Measurements from ENCODE around the gene SLC25A29. TPM values are rescaled to one million over a fixed set of nuclear protein-coding genes. Genes with fewer than 3 reads are reported as not detected.
"Not testable (repeated sequence)": the region's sequence is repeated elsewhere in the genome, so short reads cannot be mapped to it uniquely, and the experiment has no call there.

Gene SLC25A29
- 77.7 TPM for polyA plus RNA-seq (2012; ENCODE audit: insufficient read depth, insufficient read length)

GRCh38 chr14:100306101-100306997, at the start of gene SLC25A29:
SLC25A29 (minus strand) TSS chr14:100306444; CDS start chr14:100306232, 212 bp downstream.
- H3K4me3 ChIP-seq (ENCODE audit: low read length) = peak within 1 kb of the TSS; percentile 74
- DNase-seq (ENCODE audit: low read depth, low spot score) = peak; percentile 64

GRCh38 chr14:100350986-100351385, 44.7 kb upstream of the SLC25A29 start:
- H3K4me3 ChIP-seq (ENCODE audit: low read length) = no peak overlapping the region
- no peak for DNase-seq (ENCODE audit: low read depth, low spot score)

- no peak overlapping the region for H3K4me3 ChIP-seq (ENCODE audit: low read length)
- DNase-seq (ENCODE audit: low read depth, low spot score) = no peak
Observed at GRCh38 chr14:100350276-100350926, 44.2 kb upstream of the SLC25A29 start.

GRCh38 chr14:100348784-100349685, 42.8 kb upstream of the SLC25A29 start:
- no peak overlapping the region for H3K4me3 ChIP-seq (ENCODE audit: low read length)
- no peak for DNase-seq (ENCODE audit: low read depth, low spot score)

GRCh38 chr14:100348253-100348729, 42.0 kb upstream of the SLC25A29 start:
- no peak for DNase-seq (ENCODE audit: low read depth, low spot score)
- no peak overlapping the region for H3K4me3 ChIP-seq (ENCODE audit: low read length)

- H3K4me3 ChIP-seq (ENCODE audit: low read length) = no peak overlapping the region
- DNase-seq (ENCODE audit: low read depth, low spot score) = no peak
Observed at GRCh38 chr14:100346306-100347091, 40.3 kb upstream of the SLC25A29 start.

- no peak overlapping the region for H3K4me3 ChIP-seq (ENCODE audit: low read length)
- no peak for DNase-seq (ENCODE audit: low read depth, low spot score)
Observed at GRCh38 chr14:100345711-100346110, 39.5 kb upstream of the SLC25A29 start.

- not testable (repeated sequence) for DNase-seq (ENCODE audit: low read depth, low spot score); H3K4me3 ChIP-seq (ENCODE audit: low read length)
Observed at GRCh38 chr14:100344657-100345056, 38.4 kb upstream of the SLC25A29 start.

GRCh38 chr14:100342826-100343225, 36.6 kb upstream of the SLC25A29 start:
- not testable (repeated sequence) for DNase-seq (ENCODE audit: low read depth, low spot score); H3K4me3 ChIP-seq (ENCODE audit: low read length)

- no peak overlapping the region for H3K4me3 ChIP-seq (ENCODE audit: low read length)
- DNase-seq (ENCODE audit: low read depth, low spot score) = no peak
Observed at GRCh38 chr14:100342195-100342594, 36.0 kb upstream of the SLC25A29 start.

GRCh38 chr14:100341301-100342031, 35.2 kb upstream of the SLC25A29 start:
- no peak overlapping the region for H3K4me3 ChIP-seq (ENCODE audit: low read length)
- no peak for DNase-seq (ENCODE audit: low read depth, low spot score)

- H3K4me3 ChIP-seq (ENCODE audit: low read length) = no peak overlapping the region
- DNase-seq (ENCODE audit: low read depth, low spot score) = no peak
Observed at GRCh38 chr14:100340423-100340813, 34.2 kb upstream of the SLC25A29 start.

GRCh38 chr14:100339766-100340422, 33.6 kb upstream of the SLC25A29 start:
- H3K4me3 ChIP-seq (ENCODE audit: low read length) = no peak overlapping the region
- DNase-seq (ENCODE audit: low read depth, low spot score) = no peak

- no peak overlapping the region for H3K4me3 ChIP-seq (ENCODE audit: low read length)
- DNase-seq (ENCODE audit: low read depth, low spot score) = no peak
Observed at GRCh38 chr14:100336618-100337530, 30.6 kb upstream of the SLC25A29 start.

- H3K4me3 ChIP-seq (ENCODE audit: low read length) = no peak overlapping the region
- no peak for DNase-seq (ENCODE audit: low read depth, low spot score)
Observed at GRCh38 chr14:100334904-100335303, 28.7 kb upstream of the SLC25A29 start.

GRCh38 chr14:100333827-100334226, 27.6 kb upstream of the SLC25A29 start:
- DNase-seq (ENCODE audit: low read depth, low spot score) = no peak
- no peak overlapping the region for H3K4me3 ChIP-seq (ENCODE audit: low read length)

Measured in Jurkat, Clone E6-1 (cell line).